GM10266 (cell line): ENCODE data around the gene ADARB1.

Experiments used
- DNase-seq: peaks from one replicate; pipeline ENCODE4 v3.0.0; 2012; ENCODE audit errors: extremely low spot score
- CTCF ChIP-seq: IDR thresholded peaks from 2 replicates; pipeline ENCODE4 v1.5.1; 2012; ENCODE audit warnings: mild to moderate bottlenecking, low read depth; ENCODE audit not compliant: control insufficient read depth, insufficient read depth; ENCODE audit errors: missing control alignments

ADARB1 gene

GRCh38 chr21:45086337-45086958 lies 12.1 kb downstream of the ADARB1 start:
- TF ChIP-seq CTCF, result no peak
- DNase-seq, result no peak

- no peak for TF ChIP-seq CTCF
These were observed 12.8 kb downstream of the ADARB1 start for GRCh38 chr21:45087022-45087823.

GRCh38 chr21:45088116-45088515 lies 13.7 kb downstream of the ADARB1 start:
- TF ChIP-seq CTCF, result no peak
- DNase-seq, result no peak

More at GRCh38 chr21:45087022-45087823, 12.8 kb downstream of the ADARB1 start:
- DNase-seq, result no peak

GRCh38 chr21:45088729-45089128 lies 14.3 kb downstream of the ADARB1 start:
- no peak for DNase-seq
- TF ChIP-seq CTCF, result no peak

- DNase-seq, result no peak
- TF ChIP-seq CTCF, result no peak
These were observed 15.6 kb downstream of the ADARB1 start for GRCh38 chr21:45089964-45090363.

GRCh38 chr21:45090966-45091365 lies 16.6 kb downstream of the ADARB1 start:
- DNase-seq, result no peak
- no peak for TF ChIP-seq CTCF

- DNase-seq, result no peak
- no peak for TF ChIP-seq CTCF
These were observed 17.4 kb downstream of the ADARB1 start for GRCh38 chr21:45091550-45092322.
